ENCODE results near the gene UBE2G1.
"Not testable (repeated sequence)": the region's sequence is repeated elsewhere in the genome, so short reads cannot be mapped to it uniquely, and the experiment has no call there.

The UBE2G1 gene, protein sequence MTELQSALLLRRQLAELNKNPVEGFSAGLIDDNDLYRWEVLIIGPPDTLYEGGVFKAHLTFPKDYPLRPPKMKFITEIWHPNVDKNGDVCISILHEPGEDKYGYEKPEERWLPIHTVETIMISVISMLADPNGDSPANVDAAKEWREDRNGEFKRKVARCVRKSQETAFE

DNA sequence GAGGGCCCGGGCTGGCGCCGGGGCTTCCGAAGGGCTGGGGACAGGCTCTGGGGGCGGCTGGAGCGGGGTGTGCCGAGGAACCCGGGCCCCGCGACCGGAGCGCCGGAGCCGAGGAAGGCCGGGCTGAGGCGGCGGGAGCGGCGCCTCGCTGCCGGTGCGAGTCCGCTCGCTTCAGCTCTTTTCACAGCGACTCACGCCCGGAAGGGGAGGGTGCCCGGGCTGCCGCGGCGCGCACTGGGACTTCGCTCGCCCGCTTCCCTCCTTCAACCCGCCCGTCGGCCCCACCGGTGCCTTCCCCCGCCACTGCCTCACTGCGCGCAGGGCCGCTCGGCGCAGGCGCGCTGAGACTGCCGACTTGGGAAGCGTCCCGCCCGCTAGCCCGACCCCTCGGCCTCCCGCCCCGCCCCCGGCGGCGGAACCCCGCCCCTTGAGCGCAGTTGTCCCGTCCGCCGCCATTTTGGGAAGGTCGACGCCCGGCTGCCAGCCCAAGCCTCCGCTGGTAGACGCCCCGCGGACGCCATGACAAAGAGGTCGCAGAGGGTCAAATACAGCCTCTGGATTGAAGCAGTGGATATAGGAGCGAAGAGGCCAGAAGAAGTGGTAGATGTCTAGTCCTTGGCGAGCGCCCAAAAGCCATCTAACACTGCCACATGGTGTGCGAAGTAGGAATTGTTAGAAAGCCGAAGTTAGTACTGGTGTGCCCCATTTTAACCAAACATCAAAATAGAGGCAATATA, at the start of gene UBE2G1:
Gene UBE2G1 (minus strand): TSS at position 349 of the 737 bp plus-strand sequence. CDS start 359 bp downstream, outside the sequence.
- peak; percentile 99 for DNase-seq (ENCODE audit: low read depth)

DNA sequence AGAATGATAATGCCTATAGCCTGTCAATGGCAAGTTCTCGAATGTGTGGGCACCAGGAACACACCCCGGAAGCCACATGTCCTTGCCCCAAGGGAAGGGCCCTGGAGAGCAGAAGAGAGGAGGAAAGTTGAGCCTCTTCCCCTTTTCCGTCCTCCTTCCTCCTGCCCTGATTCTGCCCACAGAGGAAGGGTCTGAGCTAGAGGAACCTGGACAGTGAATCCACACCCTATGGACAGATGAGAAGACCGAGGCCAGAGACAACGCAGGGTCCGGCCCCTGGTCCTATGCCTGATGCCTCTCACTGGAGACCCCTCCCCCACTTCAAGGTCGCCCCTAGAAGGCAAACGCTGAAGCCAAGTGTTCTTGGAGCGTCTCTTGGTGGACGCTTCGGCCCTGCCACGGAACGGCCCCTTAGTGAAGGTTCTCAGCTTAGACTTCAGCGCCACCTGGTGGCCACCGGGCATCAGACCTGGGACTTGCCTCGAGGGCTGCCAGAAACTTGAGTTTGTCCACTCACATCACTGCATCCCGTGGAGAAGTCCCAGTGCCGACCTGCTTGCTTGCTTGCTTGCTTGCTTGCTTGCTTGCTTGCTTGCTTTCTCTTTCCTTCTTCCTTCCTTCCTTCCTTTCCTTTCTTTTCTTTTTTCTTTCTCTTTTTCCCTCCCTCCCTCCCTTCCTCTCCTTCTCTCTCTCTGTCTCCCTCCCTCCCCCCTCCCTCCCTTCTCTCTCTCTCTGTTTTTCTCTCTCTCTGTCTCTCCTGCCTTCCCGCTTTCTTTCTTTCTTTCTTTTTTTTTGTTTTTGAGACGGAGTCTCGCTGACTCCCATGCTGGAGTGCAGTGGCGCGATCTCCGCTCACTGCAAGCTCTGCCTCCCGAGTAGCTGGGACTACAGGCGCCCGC, 46.7 kb upstream of the UBE2G1 start:
- peak; percentile 78 for DNase-seq (ENCODE audit: low read depth)

DNA sequence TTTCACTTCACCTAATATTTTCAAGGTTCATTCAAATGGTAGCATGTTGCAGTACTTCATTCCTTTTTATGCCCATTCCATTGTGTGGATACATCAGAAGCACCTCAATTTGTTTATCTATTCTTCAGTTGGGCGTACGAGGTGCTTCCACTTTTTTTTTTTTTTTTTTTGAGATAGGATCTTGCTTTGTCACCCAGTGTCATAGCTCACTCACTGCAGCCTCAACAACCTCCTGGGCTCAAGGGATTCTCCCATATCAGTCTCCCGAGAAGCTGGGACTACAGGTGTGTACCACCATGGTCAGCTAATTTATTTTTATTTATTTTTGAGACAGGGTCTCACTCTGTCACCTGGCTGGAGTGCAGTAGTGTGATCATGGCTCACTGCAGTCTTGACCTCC, 44.7 kb upstream of the UBE2G1 start:
- no peak for DNase-seq (ENCODE audit: low read depth)

DNA sequence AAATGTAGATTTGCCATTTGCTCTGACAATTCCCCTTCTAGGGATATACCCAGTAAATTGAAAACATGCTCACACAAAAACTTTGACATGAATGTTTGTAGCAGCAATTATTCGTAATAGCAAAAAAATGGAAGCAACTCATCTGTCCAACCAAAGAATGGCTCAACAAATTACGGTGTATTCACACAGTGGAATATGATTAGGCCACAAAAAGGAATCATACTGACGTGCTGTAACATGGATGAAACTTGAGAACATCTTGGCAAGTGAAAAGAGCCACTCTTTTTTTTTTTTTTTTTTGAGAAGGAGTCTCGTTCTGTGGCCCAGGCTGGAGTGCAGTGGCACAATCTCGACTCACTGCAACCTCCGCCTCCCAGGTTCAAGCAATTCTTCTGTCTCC, 43.2 kb upstream of the UBE2G1 start:
- no peak for DNase-seq (ENCODE audit: low read depth)

DNA sequence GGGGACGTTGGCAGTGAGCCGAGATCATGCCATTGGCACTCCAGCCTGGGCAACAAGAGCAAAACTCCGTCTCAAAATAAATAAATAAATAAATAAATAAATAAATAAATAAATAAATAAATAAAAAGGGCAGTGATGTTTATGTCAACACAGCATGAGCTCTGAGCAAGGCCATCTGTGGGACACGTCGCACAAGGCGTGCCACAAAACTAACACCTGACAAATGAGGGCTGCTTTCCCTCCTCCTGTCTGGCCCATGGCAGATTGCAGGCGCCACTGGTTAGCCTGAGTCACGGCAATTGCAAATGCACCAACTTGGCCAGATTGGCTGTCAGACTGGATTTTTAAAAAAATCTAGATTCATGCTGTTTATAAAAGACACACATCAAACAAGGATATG, 41.4 kb upstream of the UBE2G1 start:
- DNase-seq (ENCODE audit: low read depth), result no peak

DNA sequence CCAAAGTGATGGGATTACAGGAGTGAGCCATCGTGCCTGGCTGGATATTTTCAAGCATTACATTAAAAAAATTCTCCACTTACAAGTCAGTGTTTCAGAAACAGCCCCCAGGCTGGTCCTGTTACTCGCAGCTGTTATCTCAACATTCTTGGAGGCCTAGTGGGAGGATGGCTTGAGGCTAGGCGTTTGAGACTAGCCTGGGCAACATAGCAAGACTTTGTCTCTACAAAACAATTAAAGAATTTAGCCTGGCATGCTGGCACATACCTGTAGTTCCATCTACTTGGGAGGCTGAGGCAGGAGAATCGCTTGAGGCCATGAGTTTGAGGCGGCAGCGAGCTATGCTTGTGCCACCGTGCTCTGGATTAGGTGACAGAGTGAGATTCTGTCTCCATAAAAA, 40.7 kb upstream of the UBE2G1 start:
- DNase-seq (ENCODE audit: low read depth), result no peak

DNA sequence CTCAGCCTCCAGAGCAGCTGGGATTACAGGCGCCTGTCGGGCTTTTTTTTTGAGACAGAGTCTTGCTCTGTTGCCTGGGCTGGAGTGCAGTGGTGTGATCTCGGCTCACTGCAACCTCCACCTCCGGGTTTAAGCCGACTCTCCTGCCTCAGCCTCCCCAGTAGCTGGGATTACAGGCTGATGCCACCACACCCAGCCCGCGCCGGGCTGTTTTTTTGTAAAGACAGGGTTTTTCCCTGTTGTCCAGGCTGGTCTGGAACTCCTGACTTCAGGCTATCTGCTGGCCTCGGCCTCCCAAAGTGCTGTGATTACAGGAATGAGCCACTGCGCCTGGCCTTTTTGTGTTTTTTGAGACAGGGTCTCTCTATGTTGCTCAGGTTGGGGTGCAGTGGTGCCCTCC, 39.9 kb upstream of the UBE2G1 start:
- no peak for DNase-seq (ENCODE audit: low read depth)

DNA sequence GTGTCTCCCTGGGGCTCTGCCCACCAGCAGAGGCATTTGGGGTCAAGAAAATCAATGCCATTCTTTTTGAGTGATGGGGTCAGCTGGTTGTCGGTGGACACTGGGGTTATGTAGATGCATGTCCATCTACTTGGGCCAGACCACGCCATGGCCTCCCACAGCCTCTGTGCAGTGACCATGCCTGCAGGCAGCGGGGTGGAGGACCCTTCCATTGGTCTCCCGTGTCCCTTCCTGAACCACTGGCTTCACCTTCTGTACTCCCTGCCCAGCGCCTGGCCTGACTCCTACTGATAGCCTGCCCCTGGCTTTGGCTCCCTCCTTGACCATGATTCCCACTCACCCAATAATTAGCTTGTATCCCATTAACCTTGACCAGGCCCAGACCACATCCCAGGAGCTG, 39.2 kb upstream of the UBE2G1 start:
- DNase-seq (ENCODE audit: low read depth), result no peak

DNA sequence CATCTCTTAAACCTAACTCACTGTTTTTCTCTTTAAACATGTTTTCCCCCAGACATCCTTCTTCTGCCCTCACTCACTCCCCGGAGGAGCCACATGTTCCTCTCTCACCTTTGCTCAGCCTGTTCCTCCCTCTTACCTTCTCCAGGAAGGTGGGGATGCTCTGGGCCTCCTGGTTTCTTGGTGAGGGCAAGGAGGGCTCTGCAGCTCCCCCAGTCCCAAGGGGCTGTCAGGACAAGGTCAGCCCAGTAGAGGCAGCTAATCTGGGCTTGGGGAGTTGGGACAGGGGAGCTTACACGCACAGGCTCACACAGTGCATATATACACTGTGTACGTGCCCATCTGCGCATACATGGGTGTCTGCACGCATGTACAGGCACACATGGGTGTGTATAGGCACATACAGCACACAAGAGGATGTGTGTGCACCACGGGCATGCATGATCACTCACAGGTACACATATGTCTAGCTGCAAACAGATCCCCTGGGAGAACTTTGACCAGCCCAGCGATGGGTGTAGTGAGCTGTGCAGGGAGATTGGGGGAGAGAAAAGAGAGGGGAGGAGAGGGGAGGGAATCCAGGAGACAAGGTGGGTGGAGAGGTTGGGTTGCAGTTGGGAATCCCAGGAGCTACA, 38.7 kb upstream of the UBE2G1 start:
- DNase-seq (ENCODE audit: low read depth), result no peak

DNA sequence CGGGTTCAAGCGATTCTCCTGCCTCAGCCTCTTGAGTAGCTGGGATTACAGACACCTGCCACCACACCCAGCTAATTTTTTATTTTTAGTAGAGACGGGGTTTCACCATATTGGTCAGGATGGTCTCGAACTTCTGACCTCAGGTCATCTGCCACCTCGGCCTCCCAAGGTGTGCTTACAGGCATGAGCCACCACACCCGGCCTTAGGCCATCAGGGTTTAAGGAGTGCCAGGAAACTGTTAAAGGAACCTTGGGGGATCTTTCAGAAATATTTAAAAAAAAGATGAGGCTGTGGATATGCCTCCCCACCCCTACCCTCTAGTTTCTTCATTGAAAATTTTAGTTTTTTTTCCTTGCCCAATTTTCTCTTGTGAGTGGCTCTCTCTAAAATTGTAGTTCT, 31.4 kb upstream of the UBE2G1 start:
- no peak for DNase-seq (ENCODE audit: low read depth)

DNA sequence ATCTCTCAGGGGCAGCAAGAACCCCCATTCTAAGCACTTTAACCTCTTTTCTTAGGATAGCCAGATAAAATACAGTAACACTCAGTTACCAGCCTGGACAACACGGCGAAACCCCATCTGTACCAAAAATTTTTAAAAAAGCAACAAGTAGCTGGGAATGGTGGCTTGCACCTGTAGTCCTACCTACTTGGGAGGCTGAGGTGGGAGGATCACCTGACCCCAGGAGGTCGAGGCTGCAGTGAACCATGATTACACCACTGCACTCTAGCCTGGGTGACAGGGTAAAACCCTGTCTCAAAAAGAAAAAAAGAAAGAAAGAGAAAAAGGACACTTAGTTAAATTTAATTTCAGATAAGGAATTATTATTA, 28.6 kb upstream of the UBE2G1 start:
- DNase-seq (ENCODE audit: low read depth), result no peak

DNA sequence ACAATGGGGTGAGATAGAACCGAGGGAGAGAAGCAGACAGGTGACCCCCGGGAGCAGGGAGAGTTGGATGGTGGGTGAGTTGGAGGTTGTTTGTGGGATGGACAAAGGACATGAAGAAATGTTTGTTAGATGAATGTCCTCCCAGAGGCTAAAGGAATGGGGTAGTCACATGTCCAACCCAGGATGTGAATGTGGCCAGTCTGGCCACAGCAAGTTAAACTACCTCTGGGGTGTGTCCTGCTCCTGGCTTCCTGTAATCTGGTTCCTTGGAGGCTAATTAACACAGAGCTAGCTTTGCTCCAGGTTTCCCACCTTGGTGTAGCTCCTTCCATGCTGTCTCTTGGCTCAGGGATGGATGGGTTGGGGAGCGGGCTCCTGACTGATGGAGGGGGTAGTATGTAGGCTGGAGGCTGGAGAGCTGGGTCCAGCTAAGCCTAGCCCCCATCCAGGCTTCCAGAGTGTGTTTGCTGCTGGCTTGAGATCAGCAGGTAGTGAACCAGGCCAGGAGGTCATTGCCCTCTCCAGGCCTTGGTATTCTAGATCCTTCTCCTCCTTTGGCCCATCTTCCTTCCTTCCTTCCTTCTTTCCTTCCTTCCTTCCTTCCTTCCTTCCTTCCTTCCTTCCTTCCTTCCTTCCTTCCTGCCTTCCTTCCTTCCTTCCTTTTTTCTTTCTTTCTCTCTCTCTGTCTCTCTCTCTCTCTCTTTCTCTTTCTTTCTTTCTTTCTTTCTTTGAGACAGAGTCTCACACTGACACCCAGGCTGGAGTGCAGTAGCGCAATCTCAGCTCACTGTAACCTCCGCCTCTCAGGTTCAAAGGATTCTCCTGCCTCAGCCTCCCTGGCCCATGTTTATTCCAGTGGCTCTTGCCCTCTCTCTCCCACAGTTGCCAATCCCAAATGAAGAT, 28.0 kb upstream of the UBE2G1 start:
- no peak for DNase-seq (ENCODE audit: low read depth)

DNA sequence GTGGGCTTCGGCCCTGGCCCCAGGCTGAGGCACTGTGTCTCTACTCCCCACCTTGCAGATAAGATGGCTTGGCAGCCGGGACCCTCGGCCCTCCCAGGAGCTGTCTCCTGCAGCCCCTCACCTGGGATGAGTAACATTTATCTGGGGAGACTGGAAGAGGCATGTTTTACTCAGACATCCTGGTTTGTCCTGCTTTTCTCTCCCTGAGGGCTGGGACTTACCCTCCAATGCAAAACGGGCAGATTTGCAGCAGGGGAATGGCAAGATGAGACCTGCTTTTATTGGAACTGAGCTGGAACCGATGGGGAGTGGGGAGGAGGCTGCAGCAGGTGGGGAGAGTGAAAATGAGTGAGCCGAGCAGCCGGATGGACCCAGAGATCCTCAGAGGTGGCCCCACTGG, 27.3 kb upstream of the UBE2G1 start:
- no peak for DNase-seq (ENCODE audit: low read depth)

DNA sequence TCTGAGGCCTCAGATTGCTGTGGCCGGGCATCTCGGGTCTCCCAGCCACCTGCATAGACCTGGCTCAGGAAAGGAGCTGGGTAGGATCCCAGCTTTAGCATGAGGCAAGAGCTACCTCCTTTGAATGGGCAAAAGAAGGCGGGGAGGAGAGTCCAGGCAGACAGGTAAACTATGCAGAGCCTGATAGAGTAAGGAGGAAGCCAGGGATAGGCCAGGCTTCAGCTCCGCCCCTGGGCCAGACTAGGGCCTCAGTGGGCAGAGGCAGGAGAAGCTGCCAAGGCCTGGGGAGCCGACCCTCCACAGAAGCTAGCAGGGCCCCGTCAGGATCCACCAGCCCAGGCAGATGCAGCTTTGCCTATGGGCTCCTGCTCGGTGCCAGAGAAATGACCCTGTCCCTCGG, 22.6 kb upstream of the UBE2G1 start:
- DNase-seq (ENCODE audit: low read depth), result no peak

DNA sequence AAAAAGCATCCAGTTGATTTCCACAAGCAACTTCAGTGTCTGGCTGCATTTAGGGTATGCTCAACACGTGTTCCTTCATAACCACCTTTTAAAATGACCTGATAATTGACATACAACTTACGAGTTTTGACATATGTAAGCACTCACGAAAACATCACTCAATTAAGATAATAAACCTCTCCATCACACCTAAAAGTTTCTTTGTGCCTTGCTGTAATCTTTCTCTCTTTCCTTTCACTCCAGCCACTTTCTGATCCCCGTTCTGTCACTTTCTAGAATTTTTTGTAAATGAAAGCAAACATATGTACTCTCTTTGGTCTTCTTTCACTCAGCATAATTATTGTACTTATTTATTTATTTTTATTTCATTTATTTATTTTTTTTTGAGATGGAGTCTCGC, 20.7 kb upstream of the UBE2G1 start:
- DNase-seq (ENCODE audit: low read depth), result no peak

DNA sequence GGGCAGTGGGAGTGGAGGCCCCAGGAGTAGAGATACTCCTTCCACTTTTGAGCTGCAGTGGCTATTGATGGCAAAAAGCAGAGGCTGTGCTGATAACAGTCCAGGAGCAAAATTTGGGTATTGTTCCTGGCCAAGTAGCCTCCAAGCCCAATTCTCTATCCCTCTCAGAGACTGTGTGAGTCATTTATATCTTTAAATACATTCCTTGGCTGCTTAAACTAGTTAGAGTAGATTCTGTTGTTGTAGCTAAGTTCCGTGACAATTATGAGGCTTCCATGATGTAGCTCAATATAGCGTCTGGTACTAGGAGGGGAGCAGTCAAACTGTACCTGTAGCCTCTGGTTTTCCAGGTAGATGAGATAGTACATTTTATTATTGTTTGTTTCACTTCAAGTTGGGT, 19.9 kb upstream of the UBE2G1 start:
- DNase-seq (ENCODE audit: low read depth), result no peak

DNA sequence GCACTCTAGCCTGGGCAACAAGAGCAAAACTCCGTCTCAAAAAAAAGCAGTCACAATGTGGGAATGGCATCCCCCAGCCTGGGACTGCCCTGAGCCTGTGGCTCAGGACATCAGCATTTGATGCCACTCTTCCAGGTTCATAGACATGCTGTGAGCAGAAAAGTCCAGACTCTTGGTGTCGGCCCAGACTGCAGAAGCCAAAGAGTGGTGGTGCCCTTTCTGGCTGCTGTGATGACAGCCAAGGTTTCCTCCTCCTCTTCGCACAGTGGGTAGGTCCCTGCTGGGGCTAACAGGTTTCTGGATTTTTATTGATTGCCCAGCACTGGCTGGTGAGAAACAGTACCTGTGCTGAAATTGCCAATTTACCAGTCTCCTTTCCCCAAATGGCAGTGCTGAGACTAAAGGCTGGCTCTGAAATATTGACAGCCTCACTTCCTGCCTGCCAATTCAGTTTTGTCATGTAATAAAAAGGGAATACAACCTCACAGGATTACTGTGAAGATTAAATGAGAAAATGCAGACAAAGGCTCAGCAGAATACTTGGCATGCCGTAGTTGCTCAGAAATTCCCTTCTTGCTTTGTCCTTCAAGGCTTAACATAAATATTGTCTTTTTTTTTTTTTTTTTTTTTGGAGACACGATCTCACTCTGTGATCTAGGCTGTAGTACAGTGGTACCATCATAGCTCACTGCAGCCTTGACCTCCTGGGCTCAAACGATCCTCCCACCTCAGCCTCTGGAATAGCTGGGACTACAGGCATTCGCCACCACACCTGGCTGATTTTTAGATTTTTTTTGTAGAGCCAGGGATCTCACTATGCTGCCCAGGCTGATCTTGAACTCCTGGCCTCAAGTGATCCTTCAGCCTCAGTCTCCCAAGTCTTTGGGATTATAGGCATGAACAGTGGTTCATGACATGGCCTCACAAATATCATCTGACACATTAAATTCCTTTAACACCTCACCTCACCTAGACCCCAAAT, 15.5 kb upstream of the UBE2G1 start:
- DNase-seq (ENCODE audit: low read depth), result no peak

DNA sequence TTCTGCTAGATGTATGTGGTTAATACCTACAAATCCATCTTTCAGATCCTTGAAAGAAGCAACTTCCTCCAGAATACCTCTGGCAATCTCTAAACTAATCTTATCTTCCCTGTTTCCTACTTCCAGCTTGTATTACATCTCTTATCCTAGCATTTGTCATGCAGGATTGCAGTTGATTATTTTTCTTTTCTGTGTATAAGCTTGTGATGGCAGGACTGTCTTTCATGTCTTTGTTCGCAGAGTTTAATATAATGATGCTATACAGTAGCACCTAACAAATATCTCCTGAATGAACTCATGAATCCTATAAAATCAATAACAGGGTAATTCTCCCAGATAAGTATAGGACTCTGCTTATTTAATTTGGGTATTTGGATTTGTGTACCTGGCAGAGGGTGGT, 12.2 kb upstream of the UBE2G1 start:
- no peak for DNase-seq (ENCODE audit: low read depth)

DNA sequence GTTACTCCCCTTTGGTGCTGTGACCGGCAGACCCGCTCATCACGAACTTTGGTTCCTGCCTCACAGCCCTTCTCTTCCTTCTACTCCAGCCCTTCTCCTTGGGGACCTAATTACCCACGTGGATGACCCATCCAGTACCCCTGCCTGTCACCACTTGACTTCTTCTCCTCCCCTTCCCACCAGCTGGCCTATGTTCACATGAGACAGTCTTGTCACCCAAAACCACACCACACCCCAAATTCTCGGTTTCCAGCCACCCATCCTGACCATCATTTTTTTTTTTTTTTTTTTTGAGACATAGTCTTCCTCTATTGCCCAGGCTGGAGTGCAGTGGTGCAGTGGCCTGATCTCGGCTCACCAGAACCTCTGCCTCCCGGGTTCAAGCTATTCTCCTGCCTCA, 10.8 kb upstream of the UBE2G1 start:
- DNase-seq (ENCODE audit: low read depth), result not testable (repeated sequence)

DNA sequence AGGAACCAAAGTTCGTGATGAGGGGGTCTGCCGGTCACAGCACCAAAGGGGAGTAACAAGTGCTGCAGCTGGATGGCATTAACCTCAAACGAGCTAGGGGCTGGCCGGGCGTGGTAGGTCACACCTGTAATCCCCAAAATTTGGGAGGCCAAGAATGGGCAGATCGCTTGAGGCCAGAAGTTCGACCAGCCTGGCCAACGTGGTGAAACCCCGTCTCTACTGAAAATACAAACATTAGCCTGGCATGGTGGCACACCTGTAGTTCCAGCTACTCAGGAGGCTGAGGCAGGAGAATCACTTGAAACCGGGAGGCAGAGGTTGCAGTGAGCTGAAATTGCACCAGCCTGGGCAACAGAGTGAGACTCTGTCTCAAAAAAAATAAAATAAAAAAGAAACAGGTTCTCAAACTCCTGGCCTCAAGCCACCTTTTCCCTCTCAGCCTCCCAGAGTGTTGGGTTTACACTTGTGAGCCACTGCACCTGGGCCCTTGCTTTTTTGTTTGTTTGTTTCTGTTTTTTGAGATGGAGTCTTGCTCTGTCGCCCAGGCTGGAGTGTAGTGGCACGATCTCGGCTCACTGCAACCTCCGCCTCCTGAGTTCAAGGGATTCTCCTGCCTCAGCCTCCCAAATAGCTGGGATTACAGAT, 9.4 kb upstream of the UBE2G1 start:
- DNase-seq (ENCODE audit: low read depth), result not testable (repeated sequence)
